HG03354 (cell line): ENCODE results near the gene SRD5A3.

ENCODE experiments used
- ATAC-seq: cut with Tn5 transposase; IDR thresholded peaks from one replicate; pipeline ENCODE4 v1.9.1; 2021; ENCODE audit warnings: mild to moderate bottlenecking; ENCODE audit not compliant: unreplicated experiment, poor library complexity, severe bottlenecking

The SRD5A3 gene

GRCh38 chr4:55398461-55398860 is 52.4 kb downstream of the SRD5A3 start:
- ATAC-seq = no peak

GRCh38 chr4:55398966-55399365 is 52.9 kb downstream of the SRD5A3 start:
- ATAC-seq = no peak

- ATAC-seq = no peak
Measured at GRCh38 chr4:55399581-55399980, 53.5 kb downstream of the SRD5A3 start.

GRCh38 chr4:55405073-55405472 is 59.0 kb downstream of the SRD5A3 start:
- ATAC-seq = no peak

GRCh38 chr4:55406545-55406944 is 60.5 kb downstream of the SRD5A3 start:
- ATAC-seq = no peak

- ATAC-seq = no peak
Measured at GRCh38 chr4:55407119-55407518, 61.1 kb downstream of the SRD5A3 start.

GRCh38 chr4:55407764-55408163 is 61.7 kb downstream of the SRD5A3 start:
- ATAC-seq = no peak

- ATAC-seq = peak; percentile 78
Measured at GRCh38 chr4:55409468-55410171, 63.6 kb downstream of the SRD5A3 start.

GRCh38 chr4:55410431-55410830 is 64.4 kb downstream of the SRD5A3 start:
- ATAC-seq = no peak

GRCh38 chr4:55411621-55412020 is 65.6 kb downstream of the SRD5A3 start:
- ATAC-seq = no peak

GRCh38 chr4:55416176-55416575 is 70.1 kb downstream of the SRD5A3 start:
- ATAC-seq = no peak
